Hepatocyte (in vitro differentiated cells): ENCODE measurements around the gene LYL1. TPM values are rescaled to one million over a fixed set of nuclear protein-coding genes. Genes with fewer than 3 reads are reported as not detected.
"Not testable (repeated sequence)": the region's sequence is repeated elsewhere in the genome, so short reads cannot be mapped to it uniquely, and the experiment has no call there.

ENCODE experiments used
- DNase-seq: peaks from one replicate; pipeline ENCODE4 v3.0.0-alpha.2; 2016; ENCODE audit warnings: low spot score
- H2AFZ ChIP-seq: fragments of 200-600 bp; sonication (generic); 2 replicates; pipeline ENCODE4 v1.6.0; 2016; ENCODE audit warnings: antibody characterized with exemption, mild to moderate bottlenecking
- H3K27ac ChIP-seq: fragments of 200-600 bp; sonication (generic); 2 replicates; pipeline ENCODE4 v1.5.1; 2016; ENCODE audit warnings: mild to moderate bottlenecking
- H3K27me3 ChIP-seq: fragments of 200-600 bp; sonication (generic); 2 replicates; pipeline ENCODE4 v1.6.1; 2016
- H3K36me3 ChIP-seq: fragments of 200-600 bp; sonication (generic); replicated peaks from 2 replicates; pipeline ENCODE4 v1.5.1; 2016; ENCODE audit warnings: low read depth; ENCODE audit not compliant: insufficient read depth
- H3K4me1 ChIP-seq: fragments of 200-600 bp; sonication (generic); 2 replicates; pipeline ENCODE4 v1.5.1; 2016; ENCODE audit warnings: mild to moderate bottlenecking, moderate library complexity; ENCODE audit not compliant: insufficient read depth
- H3K4me2 ChIP-seq: fragments of 200-600 bp; sonication (generic); 2 replicates; pipeline ENCODE4 v1.6.0; 2016
- H3K4me3 ChIP-seq: fragments of 200-600 bp; sonication (generic); 2 replicates; pipeline ENCODE4 v1.5.1; 2016; ENCODE audit warnings: mild to moderate bottlenecking
- H3K79me2 ChIP-seq: fragments of 200-600 bp; sonication (generic); 2 replicates; pipeline ENCODE4 v1.6.0; 2017; ENCODE audit warnings: mild to moderate bottlenecking
- H3K9me2 ChIP-seq: fragments of 200-600 bp; sonication (generic); replicated peaks from 2 replicates; pipeline ENCODE4 v1.6.0; 2017; ENCODE audit warnings: mild to moderate bottlenecking; ENCODE audit not compliant: insufficient read depth
- H3K9me3 ChIP-seq: fragments of 200-600 bp; sonication (generic); 2 replicates; pipeline ENCODE4 v1.5.1; 2016; ENCODE audit warnings: low read depth, mild to moderate bottlenecking
- H4K20me1 ChIP-seq: fragments of 200-600 bp; sonication (generic); 2 replicates; pipeline ENCODE4 v1.6.0; 2016; ENCODE audit warnings: mild to moderate bottlenecking; ENCODE audit not compliant: insufficient read depth, poor library complexity, severe bottlenecking
- EZH2 ChIP-seq: fragments of 200-600 bp; sonication (generic); IDR thresholded peaks from 2 replicates; pipeline ENCODE4 v1.6.1; 2016; ENCODE audit warnings: antibody characterized with exemption, mild to moderate bottlenecking, borderline replicate concordance
- EZH2phosphoT487 ChIP-seq: fragments of 200-600 bp; sonication (generic); IDR thresholded peaks from one replicate; pipeline ENCODE4 v1.6.1; 2018; ENCODE audit warnings: antibody characterized with exemption, mild to moderate bottlenecking, low read depth, moderate library complexity; ENCODE audit not compliant: unreplicated experiment, severe bottlenecking
- WGBS: methylation state at CpG from one replicate; pipeline ENCODE4 v1.1.6; 2016; ENCODE audit warnings: low lambda C conversion rate; ENCODE audit errors: missing lambda C conversion rate; 5-methylcytosine and 5-hydroxymethylcytosine counted together
- polyA plus RNA-seq: library from polyadenylated mRNA; unstranded; fragments of >200 nt; fragmentation: Nextera tagmentation; extraction: Ambion mirVana; gene quantifications from 2 replicates; pipeline ENCODE4 v1.2.1, GENCODE V29; 2016
- total RNA-seq: library from RNA; depleted of rRNA; stranded (reverse); fragments of >200 nt; gene quantifications from 2 replicates; pipeline ENCODE4 v1.2.3, GENCODE V29; 2014
- TF ChIP-seq, protein P1 (sequence below): fragments of 200-600 bp; sonication (generic); IDR thresholded peaks from 2 replicates; pipeline ENCODE4 v1.5.1; 2016; ENCODE audit warnings: antibody characterized with exemption, mild to moderate bottlenecking; ENCODE audit not compliant: poor library complexity

The LYL1 gene
- total and polyA plus RNA-seq, 2 experiments from 2014 or later, result 0.47 to 1.4 TPM

- 2% methylated on average over 44 of the region's 51 CpGs for WGBS
- Histone ChIP-seq H4K20me1 (peaks cover 16% of the 10 kb centered on the region), H3K4me1 (peaks cover 15% of the 10 kb centered on the region), H3K27me3 (no peaks in the 10 kb centered on the region), H2AFZ (peak within 1 kb of the TSS; percentile 81), H3K27ac (peak within 1 kb of the TSS; percentile 100), H3K4me2 (peak within 1 kb of the TSS; percentile 95), H3K9me3 (no peaks in the 10 kb centered on the region), H3K79me2 (peaks cover 52% of the 10 kb centered on the region), H3K9me2 (no peaks in the 10 kb centered on the region), H3K4me3 (peak within 1 kb of the TSS; percentile 76), H3K36me3 (no peaks in the 10 kb centered on the region)
- peak; percentile 97 for DNase-seq
- no peak for TF ChIP-seq EZH2phosphoT487
- TF ChIP-seq EZH2, result no peak
- TF ChIP-seq, protein P1, sequence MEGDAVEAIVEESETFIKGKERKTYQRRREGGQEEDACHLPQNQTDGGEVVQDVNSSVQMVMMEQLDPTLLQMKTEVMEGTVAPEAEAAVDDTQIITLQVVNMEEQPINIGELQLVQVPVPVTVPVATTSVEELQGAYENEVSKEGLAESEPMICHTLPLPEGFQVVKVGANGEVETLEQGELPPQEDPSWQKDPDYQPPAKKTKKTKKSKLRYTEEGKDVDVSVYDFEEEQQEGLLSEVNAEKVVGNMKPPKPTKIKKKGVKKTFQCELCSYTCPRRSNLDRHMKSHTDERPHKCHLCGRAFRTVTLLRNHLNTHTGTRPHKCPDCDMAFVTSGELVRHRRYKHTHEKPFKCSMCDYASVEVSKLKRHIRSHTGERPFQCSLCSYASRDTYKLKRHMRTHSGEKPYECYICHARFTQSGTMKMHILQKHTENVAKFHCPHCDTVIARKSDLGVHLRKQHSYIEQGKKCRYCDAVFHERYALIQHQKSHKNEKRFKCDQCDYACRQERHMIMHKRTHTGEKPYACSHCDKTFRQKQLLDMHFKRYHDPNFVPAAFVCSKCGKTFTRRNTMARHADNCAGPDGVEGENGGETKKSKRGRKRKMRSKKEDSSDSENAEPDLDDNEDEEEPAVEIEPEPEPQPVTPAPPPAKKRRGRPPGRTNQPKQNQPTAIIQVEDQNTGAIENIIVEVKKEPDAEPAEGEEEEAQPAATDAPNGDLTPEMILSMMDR, result peak; percentile 60
These were observed 47.7 kb upstream of the LYL1 start, which contains the start of the genes IER2 and STX10 for GRCh38 chr19:13150187-13150930. Gene IER2 (plus strand): TSS chr19:13150411. CDS start chr19:13153187, 2,776 bp downstream. Gene STX10 (minus strand): TSS chr19:13150375. CDS start chr19:13150173, 202 bp downstream.

DNA sequence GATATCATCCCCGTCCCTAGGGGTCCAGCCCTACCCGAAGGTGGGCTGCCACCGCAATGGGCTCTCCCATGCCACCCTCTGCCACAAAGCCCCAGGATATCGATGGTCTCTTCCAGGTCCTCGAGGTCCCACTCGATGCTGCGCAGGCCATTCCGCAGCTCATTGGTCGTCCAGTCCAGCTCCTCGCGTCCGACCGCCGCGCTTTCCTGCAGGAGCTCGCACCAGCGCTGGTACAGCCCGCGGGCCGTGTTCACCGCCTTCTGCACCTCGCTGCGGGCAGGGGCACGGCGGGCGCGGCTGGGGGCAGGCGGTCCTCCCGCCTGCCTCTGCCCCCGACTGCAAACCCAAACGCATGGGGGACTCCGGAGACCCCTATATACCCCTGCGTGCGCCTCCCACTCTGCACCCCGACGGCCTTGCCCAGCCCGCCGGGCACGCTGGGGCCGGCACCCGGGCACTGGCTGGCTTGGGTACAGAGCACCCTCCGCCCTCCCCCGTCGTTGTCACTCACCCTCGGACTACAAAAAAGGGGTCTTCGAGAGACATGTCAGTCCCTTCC, 47.0 kb upstream of the LYL1 start:
- Histone ChIP-seq H3K79me2 (peaks cover 47% of the 10 kb centered on the region), H3K27me3 (no peaks in the 10 kb centered on the region), H4K20me1 (peaks cover 16% of the 10 kb centered on the region), H3K4me3 (peak overlapping the region; percentile 75), H3K4me1 (peaks cover 11% of the 10 kb centered on the region), H2AFZ (peak overlapping the region; percentile 81), H3K36me3 (no peaks in the 10 kb centered on the region), H3K27ac (peak overlapping the region; percentile 66), H3K9me3 (no peaks in the 10 kb centered on the region), H3K9me2 (no peaks in the 10 kb centered on the region), H3K4me2 (peak overlapping the region; percentile 95)
- DNase-seq, result peak; percentile 72
- WGBS, result under 1% methylated on average over 27 of the region's 46 CpGs
- no peak for TF ChIP-seq EZH2
- no peak for TF ChIP-seq EZH2phosphoT487
- TF ChIP-seq, protein P1, result no peak

DNA sequence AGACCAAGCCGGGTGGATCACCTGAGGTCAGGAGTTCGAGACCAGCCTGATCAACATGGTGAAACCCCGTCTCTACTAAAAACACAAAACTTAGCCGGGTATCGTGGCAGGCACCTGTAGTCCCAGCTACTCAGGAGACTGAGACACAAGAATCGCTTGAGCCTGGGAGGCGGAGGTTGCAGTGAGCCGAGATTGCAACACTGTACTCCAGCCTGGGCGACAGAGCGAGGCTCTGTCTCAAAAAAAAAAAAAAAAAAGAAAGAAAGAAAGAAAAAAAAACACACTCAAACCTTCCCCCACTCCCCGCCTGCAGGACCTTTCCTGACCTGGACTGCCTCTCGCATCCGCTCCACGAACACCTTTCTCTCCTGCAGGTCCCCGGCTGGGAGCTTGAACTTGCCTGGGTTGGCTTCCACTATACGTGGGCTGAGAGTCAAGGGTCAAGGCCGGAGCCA, 46.5 kb upstream of the LYL1 start:
- not testable (repeated sequence) for H3K9me3 ChIP-seq, H3K27me3 ChIP-seq, H3K36me3 ChIP-seq, H3K9me2 ChIP-seq
- DNase-seq, result peak; percentile 44
- WGBS, result 36% methylated on average over 17 of the region's 17 CpGs
- Histone ChIP-seq H3K4me2 (peak overlapping the region; percentile 95), H3K4me3 (peak overlapping the region; percentile 75), H4K20me1 (peaks cover 12% of the 10 kb centered on the region), H3K79me2 (peaks cover 42% of the 10 kb centered on the region), H2AFZ (peak overlapping the region; percentile 81), H3K27ac (peak overlapping the region; percentile 66), H3K4me1 (peaks cover 11% of the 10 kb centered on the region)
